ENCODE data around the gene P2RY2. TPM values are rescaled to one million over a fixed set of nuclear protein-coding genes. Genes with fewer than 3 reads are reported as not detected.

The P2RY2 gene
- polyA plus RNA-seq, 2 of the 4 experiments (the other 2 are of a cell fraction), result 3.7 to 6.4 TPM

DNA sequence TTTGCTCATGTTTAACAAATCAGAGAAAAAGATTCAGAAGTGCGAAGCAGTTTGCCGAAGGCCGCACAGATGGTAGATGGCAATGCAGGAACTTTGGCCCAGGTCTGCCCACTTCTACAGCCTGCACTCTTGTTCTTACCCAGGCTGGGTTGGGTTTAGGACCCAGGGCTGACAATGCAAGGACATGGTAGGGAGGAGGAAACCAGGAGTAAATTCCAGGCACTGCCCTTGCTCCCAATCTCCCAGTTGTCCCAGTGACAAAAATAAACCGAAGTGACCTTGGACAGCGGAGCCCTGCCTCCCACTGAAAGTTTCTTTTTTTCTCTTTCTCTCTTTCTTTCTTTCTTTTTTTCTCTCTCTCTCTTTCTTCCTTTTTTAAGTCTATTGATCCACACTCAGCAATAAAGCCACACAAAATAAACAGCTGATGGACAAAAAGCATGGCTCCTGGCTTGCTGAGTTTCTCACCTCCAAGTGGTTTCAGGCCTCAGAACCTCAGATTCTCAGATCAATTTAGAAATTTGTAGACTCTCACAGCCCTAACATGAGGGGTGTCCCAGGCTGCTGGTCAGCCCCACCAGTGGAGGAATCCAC, 42.4 kb upstream of the P2RY2 start:
- H3K9me3 ChIP-seq, result no peaks in the 10 kb centered on the region
- H3K4me1 ChIP-seq, result no peaks in the 10 kb centered on the region
- 72% methylated on average over 5 of the region's 5 CpGs for whole genome bisulfite sequencing (ENCODE audit: missing lambda C conversion rate)
- DNase-seq (ENCODE audit: low read depth in 1 of 2, low spot score in 1 of 2) (no peak), FAIRE-seq (no peak), ATAC-seq (no peak)
- no peak overlapping the region for H3K4me3 ChIP-seq
- H3K27ac ChIP-seq, result no peak overlapping the region
- ChIA-PET POLR2A (no interaction called here), CTCF (interaction anchor here (0.6 to 14.3 kb wide), 9 partner anchors 10 to 491 kb away, joined by 3 to 339 read pairs (median 29); partner anchors contain the start of gene FCHSD2)
- H3K4me2 ChIP-seq, result no peak overlapping the region
- TF ChIP-seq HOXB13 (CRISPR knock-in tag; IDR thresholded peaks at IDR 0.05; ENCODE audit: low read depth), result no peak
- TF ChIP-seq KDM5A (IDR thresholded peaks at IDR 0.05), result no peak
- no peak for TF ChIP-seq NFE2L2 (conservative IDR thresholded peaks at IDR 0.05; ENCODE audit: low read length)
- TF ChIP-seq, protein P1, sequence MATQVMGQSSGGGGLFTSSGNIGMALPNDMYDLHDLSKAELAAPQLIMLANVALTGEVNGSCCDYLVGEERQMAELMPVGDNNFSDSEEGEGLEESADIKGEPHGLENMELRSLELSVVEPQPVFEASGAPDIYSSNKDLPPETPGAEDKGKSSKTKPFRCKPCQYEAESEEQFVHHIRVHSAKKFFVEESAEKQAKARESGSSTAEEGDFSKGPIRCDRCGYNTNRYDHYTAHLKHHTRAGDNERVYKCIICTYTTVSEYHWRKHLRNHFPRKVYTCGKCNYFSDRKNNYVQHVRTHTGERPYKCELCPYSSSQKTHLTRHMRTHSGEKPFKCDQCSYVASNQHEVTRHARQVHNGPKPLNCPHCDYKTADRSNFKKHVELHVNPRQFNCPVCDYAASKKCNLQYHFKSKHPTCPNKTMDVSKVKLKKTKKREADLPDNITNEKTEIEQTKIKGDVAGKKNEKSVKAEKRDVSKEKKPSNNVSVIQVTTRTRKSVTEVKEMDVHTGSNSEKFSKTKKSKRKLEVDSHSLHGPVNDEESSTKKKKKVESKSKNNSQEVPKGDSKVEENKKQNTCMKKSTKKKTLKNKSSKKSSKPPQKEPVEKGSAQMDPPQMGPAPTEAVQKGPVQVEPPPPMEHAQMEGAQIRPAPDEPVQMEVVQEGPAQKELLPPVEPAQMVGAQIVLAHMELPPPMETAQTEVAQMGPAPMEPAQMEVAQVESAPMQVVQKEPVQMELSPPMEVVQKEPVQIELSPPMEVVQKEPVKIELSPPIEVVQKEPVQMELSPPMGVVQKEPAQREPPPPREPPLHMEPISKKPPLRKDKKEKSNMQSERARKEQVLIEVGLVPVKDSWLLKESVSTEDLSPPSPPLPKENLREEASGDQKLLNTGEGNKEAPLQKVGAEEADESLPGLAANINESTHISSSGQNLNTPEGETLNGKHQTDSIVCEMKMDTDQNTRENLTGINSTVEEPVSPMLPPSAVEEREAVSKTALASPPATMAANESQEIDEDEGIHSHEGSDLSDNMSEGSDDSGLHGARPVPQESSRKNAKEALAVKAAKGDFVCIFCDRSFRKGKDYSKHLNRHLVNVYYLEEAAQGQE (IDR thresholded peaks at IDR 0.05), result no peak
- no peak for TF ChIP-seq ZSCAN20 (CRISPR knock-in tag; IDR thresholded peaks at IDR 0.05)
- no peak for TF ChIP-seq USF2 (IDR thresholded peaks at IDR 0.05)
- no peak for TF ChIP-seq CHD2 (IDR thresholded peaks at IDR 0.05; ENCODE audit: low read length, partially characterized antibody)
- no peak for TF ChIP-seq RAD21 (conservative IDR thresholded peaks at IDR 0.05 in 1 of 2, IDR thresholded peaks at IDR 0.05 in 1 of 2)
- no peak for TF ChIP-seq ELK1 (IDR thresholded peaks at IDR 0.05; ENCODE audit: low read depth, low read length)
- no peak for TF ChIP-seq BHLHE40 (IDR thresholded peaks at IDR 0.05; ENCODE audit: low read depth, low read length)
- no peak for TF ChIP-seq GATA3 (IDR thresholded peaks at IDR 0.05; ENCODE audit: borderline replicate concordance)
- no peak for TF ChIP-seq EP300 (IDR thresholded peaks at IDR 0.05)

DNA sequence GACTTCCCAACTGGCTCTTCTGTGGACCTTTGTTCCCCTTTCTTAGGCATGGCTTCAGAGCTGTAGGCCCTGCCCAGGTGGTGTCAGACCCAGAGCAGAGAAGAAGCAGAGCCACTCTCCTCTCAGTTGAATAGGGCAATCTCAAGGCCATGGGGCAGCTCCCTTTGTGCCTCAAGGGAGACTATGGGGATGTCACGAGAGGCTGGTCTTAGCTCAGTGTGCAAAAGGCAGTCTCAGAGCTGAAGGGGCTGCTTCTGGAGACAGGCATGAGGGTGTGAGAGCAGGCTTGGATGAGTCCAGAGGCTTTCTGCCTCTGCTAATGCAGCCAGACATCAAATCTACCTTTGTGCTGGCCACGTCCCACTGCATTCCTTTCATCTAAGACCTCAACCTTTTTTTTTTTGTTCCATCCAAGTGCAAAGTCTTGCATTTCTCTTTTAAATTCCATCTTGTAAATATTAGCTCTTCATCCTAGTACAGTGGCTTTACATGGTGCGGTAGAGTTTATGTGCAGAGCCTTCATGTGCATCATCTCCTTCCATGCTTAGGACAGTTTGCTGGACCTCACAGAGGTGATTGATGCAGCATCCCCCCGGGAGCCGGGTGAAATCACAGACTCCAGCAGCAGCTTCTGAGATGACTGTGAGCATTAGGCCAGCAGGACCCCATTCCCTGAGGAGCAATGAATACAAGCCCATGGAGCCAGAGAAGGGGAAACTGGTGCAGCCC, 41.8 kb upstream of the P2RY2 start:
- Histone ChIP-seq H3K4me2 (no peak overlapping the region), H3K9me3 (no peaks in the 10 kb centered on the region), H3K4me1 (no peaks in the 10 kb centered on the region), H3K4me3 (no peak overlapping the region), H3K27ac (no peak overlapping the region)
- ATAC-seq, result no peak
- CTCF ChIA-PET, result interaction anchor here (0.6 to 14.3 kb wide), 17 partner anchors 10 to 492 kb away, joined by 3 to 339 read pairs (median 25); partner anchors contain the start of gene FCHSD2
- TF ChIP-seq MYC (IDR thresholded peaks at IDR 0.05; ENCODE audit: borderline replicate concordance, low read length), result no peak
- TF ChIP-seq, protein P1 (IDR thresholded peaks at IDR 0.05), result no peak
- no peak for TF ChIP-seq HOXA7 (CRISPR knock-in tag; IDR thresholded peaks at IDR 0.05)
- no peak for TF ChIP-seq HOXB13 (CRISPR knock-in tag; IDR thresholded peaks at IDR 0.05; ENCODE audit: low read depth)
- no peak for TF ChIP-seq PHF8 (IDR thresholded peaks at IDR 0.05; ENCODE audit: borderline replicate concordance, low read depth)
- no peak for TF ChIP-seq HOXB5 (CRISPR knock-in tag; IDR thresholded peaks at IDR 0.05)
- no peak for TF ChIP-seq FOXS1 (CRISPR knock-in tag; IDR thresholded peaks at IDR 0.05)
- TF ChIP-seq, protein P2, sequence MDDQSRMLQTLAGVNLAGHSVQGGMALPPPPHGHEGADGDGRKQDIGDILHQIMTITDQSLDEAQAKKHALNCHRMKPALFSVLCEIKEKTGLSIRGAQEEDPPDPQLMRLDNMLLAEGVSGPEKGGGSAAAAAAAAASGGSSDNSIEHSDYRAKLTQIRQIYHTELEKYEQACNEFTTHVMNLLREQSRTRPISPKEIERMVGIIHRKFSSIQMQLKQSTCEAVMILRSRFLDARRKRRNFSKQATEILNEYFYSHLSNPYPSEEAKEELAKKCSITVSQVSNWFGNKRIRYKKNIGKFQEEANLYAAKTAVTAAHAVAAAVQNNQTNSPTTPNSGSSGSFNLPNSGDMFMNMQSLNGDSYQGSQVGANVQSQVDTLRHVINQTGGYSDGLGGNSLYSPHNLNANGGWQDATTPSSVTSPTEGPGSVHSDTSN (IDR thresholded peaks at IDR 0.05), result no peak
- no peak for TF ChIP-seq CBX8 (IDR thresholded peaks at IDR 0.05)
- TF ChIP-seq, protein P3, sequence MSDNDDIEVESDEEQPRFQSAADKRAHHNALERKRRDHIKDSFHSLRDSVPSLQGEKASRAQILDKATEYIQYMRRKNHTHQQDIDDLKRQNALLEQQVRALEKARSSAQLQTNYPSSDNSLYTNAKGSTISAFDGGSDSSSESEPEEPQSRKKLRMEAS (IDR thresholded peaks at IDR 0.05), result no peak
- no peak for TF ChIP-seq ATOH8 (CRISPR knock-in tag; IDR thresholded peaks at IDR 0.05; ENCODE audit: low read depth)
- no peak for FAIRE-seq
- POLR2A ChIA-PET, result no interaction called here
- DNase-seq (ENCODE audit: low read depth in 1 of 2, low spot score in 1 of 2), result no peak
- 90% methylated on average over 5 of the region's 5 CpGs for WGBS (ENCODE audit: missing lambda C conversion rate)

Data from A549 (cell line).